T-cell (primary cell): ENCODE data around the gene MCOLN3. TPM values are rescaled to one million over a fixed set of nuclear protein-coding genes. Genes with fewer than 3 reads are reported as not detected.
"Not testable (repeated sequence)": the region's sequence is repeated elsewhere in the genome, so short reads cannot be mapped to it uniquely, and the experiment has no call there.

ENCODE experiments used
- ATAC-seq, 4 experiments: fragments of 200-7000 bp in 3 of 4; fragments of 150-1000 bp in 1 of 4; cut with Tn5 transposase; replicated peaks in 1 of 4; 1 replicate in 3 of 4; 2 replicates in 1 of 4; pipeline ENCODE4 v1.10.0; 2021; ENCODE audit warnings: moderate library complexity in 3 of 4, mild to moderate bottlenecking in 2 of 4, moderate number of reproducible peaks in 1 of 4
- CTCF ChIA-PET, 2 donors: fragments of 300-600 bp; sonication (Branson Sonifier 250); formaldehyde crosslinking; loops; one replicate each; lab custom pipeline; 2022; ENCODE audit warnings: antibody characterized with exemption in 2 of 2; lab: Charles Lee
- POLR2A ChIA-PET, 2 donors: fragments of 300-600 bp; sonication (Branson Sonifier 250); formaldehyde crosslinking; loops; one replicate each; lab custom pipeline; 2022; ENCODE audit warnings: antibody characterized with exemption in 2 of 2; lab: Charles Lee
- DNase-seq, 35 experiments: peaks; one replicate each; pipeline versions ENCODE4 v3.0.0 to v3.0.0-alpha.2; 2013 to 2023
- H3K27ac ChIP-seq: one replicate; pipeline ENCODE4 v1.5.1; 2013; ENCODE audit warnings: low read length
- H3K27me3 ChIP-seq, 2 experiments: replicated peaks in 1 of 2; 1 replicate in 1 of 2; 2 replicates in 1 of 2; pipeline versions ENCODE4 v1.6.1 to v1.7.0; 2013; ENCODE audit warnings: low read length in 1 of 2, mixed read lengths in 1 of 2; ENCODE audit not compliant: control insufficient read depth in 2 of 2, insufficient read depth in 2 of 2; ENCODE audit errors: extremely low read depth in 1 of 2
- H3K36me3 ChIP-seq, 2 donors: 1 replicate in 1 of 2; 2 replicates in 1 of 2; pipeline versions ENCODE4 v1.6.1 to v1.7.0; 2013; ENCODE audit warnings: low read length in 1 of 2; ENCODE audit not compliant: control insufficient read depth in 2 of 2, insufficient read depth in 1 of 2; ENCODE audit errors: extremely low read depth in 1 of 2
- H3K4me1 ChIP-seq, 2 experiments: 1 replicate in 1 of 2; 2 replicates in 1 of 2; pipeline versions ENCODE4 v1.6.1 to v1.7.0; 2013; ENCODE audit warnings: low read length in 2 of 2, mixed read lengths in 1 of 2; ENCODE audit not compliant: insufficient read depth in 2 of 2, control insufficient read depth in 1 of 2; ENCODE audit errors: extremely low read depth in 1 of 2
- H3K4me3 ChIP-seq, 2 donors: 1 replicate in 1 of 2; 2 replicates in 1 of 2; pipeline versions ENCODE4 v1.5.1 to v1.7.0; 2013; ENCODE audit warnings: mild to moderate bottlenecking in 2 of 2, low read length in 1 of 2, moderate library complexity in 1 of 2; ENCODE audit not compliant: control insufficient read depth in 1 of 2; ENCODE audit errors: extremely low read depth in 1 of 2
- H3K9me3 ChIP-seq: 2 replicates; pipeline ENCODE4 v1.7.0; 2013
- H3K27ac Mint-ChIP-seq, 2 donors: one replicate each; pipeline ENCODE4 v1.8.0; 2020 to 2021; ENCODE audit warnings: mild to moderate bottlenecking in 2 of 2, mixed read lengths in 2 of 2
- H3K27me3 Mint-ChIP-seq, 2 donors: one replicate each; pipeline ENCODE4 v1.8.0; 2021 to 2022; ENCODE audit warnings: mixed read lengths in 2 of 2
- H3K36me3 Mint-ChIP-seq: one replicate; pipeline ENCODE4 v1.8.0; 2021; ENCODE audit warnings: mixed read lengths
- H3K4me1 Mint-ChIP-seq, 3 donors: one replicate each; pipeline ENCODE4 v1.8.0; 2020 to 2022; ENCODE audit warnings: mixed read lengths in 3 of 3, mild to moderate bottlenecking in 1 of 3
- H3K4me3 Mint-ChIP-seq, 3 donors: one replicate each; pipeline ENCODE4 v1.8.0; 2020 to 2022; ENCODE audit warnings: mild to moderate bottlenecking in 3 of 3, mixed read lengths in 3 of 3, moderate library complexity in 3 of 3
- H3K9me3 Mint-ChIP-seq, 3 donors: one replicate each; pipeline ENCODE4 v1.8.0; 2020 to 2022; ENCODE audit warnings: mixed read lengths in 3 of 3
- WGBS: methylation state at CpG from one replicate; pipeline ENCODE4 v1.1.5; 2013; ENCODE audit warnings: missing lambda C conversion rate; ENCODE audit not compliant: insufficient coverage; 5-methylcytosine and 5-hydroxymethylcytosine counted together
- total RNA-seq, 35 experiments: library from RNA in 6 of 35; stranded (reverse) in 6 of 35; fragments of 120-200 nt in 1 of 35; gene quantifications; one replicate each; pipeline versions ENCODE4 v1.2.1 to v1.2.4 and lab custom pipeline; 2013 to 2026

The MCOLN3 gene
- total RNA-seq, 5 donors from 2014 or later (not counting 1 experiment from before 2014, with no cell fraction given): 2.1 to 7.2 (median 2.8) TPM

DNA sequence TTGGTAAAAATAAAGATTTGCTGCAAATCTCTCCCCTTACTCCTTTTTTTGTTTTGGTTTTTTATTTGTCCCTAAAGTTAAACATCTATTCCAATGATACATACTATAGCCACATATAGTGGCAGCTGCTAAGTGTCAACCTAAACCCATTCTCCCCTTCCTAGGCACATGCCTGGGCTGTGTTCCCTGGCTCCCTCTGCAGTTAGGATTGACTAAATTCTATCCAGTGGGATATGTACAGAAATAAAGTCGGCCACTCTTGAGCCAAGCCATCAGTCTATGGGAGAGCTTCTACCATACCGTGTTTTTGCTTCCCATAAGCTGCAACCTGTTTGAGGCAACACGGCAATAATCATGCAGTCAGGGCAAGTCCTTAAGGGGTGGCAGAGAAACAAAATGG is 23.6 kb downstream of the MCOLN3 start:
- Mint-ChIP-seq H3K27me3 (no peaks in the 10 kb centered on the region), H3K4me1 (peaks cover 10 to 11% (median 10%) of the 10 kb centered on the region in 3 donors), H3K9me3 (no peaks in the 10 kb centered on the region), H3K27ac (no peak overlapping the region), H3K4me3 (no peak overlapping the region), H3K36me3 (no peaks in the 10 kb centered on the region)
- CTCF ChIA-PET: interaction anchor here (0.9 to 2.6 kb wide), 3 partner anchors 80 to 881 kb away, joined by 7 to 14 read pairs (median 10); partner anchors contain the start of gene PRKACB (in 1 of the 2)
- Histone ChIP-seq H3K4me1 (peaks cover 0 to 3% of the 10 kb centered on the region in 2 experiments), H3K9me3 (no peaks in the 10 kb centered on the region), H3K27ac (no peak overlapping the region), H3K4me3 (no peak overlapping the region), H3K27me3 (no peaks in the 10 kb centered on the region), H3K36me3 (no peaks in the 10 kb centered on the region)
- DNase-seq (no peak), ATAC-seq (no peak)
- no CpG with 5 or more reads among the region's 3 CpGs for WGBS
- POLR2A ChIA-PET: interaction anchor here in 1 of 2 donors (0.6 kb wide), 1 partner anchor 207 kb away, joined by 3 read pairs; no protein-coding TSS in a partner anchor

DNA sequence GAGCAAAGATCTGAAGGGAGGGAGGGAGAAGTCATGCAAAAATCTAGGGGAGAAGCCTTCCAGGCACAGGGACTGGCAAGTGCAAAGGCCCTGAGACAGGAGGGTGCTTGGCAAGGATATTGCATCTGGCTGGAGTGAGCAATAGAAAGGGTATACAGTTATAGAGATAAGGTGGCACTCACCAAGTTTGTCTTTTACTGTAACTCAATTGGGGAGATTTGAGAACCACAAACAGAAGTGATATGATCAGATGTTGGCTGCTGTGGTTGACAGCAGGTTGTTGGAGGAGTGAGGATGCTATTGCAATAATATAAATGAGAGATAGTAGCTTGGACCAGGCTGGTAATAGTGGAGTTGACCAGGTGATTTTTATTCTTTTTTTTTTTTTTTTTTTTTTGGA is 25.6 kb downstream of the MCOLN3 start:
- peaks cover 0 to 3% of the 10 kb centered on the region in 2 experiments for H3K4me1 ChIP-seq
- Mint-ChIP-seq H3K27ac (no peak overlapping the region), H3K9me3 (no peaks in the 10 kb centered on the region), H3K36me3 (no peaks in the 10 kb centered on the region), H3K4me1 (peaks cover 8 to 10% (median 8%) of the 10 kb centered on the region in 3 donors), H3K4me3 (no peak overlapping the region), H3K27me3 (no peaks in the 10 kb centered on the region)
- DNase-seq (peak in 1 of 35 experiments; percentile 13), ATAC-seq (no peak)
- H3K9me3 ChIP-seq: no peaks in the 10 kb centered on the region
- POLR2A ChIA-PET: no interaction called here
- no peak overlapping the region for H3K4me3 ChIP-seq
- CTCF ChIA-PET: interaction anchor here (0.6 to 1.7 kb wide), 2 partner anchors 78 to 626 kb away, joined by 5 to 6 read pairs; no protein-coding TSS in a partner anchor
- H3K36me3 ChIP-seq: no peaks in the 10 kb centered on the region
- no peak overlapping the region for H3K27ac ChIP-seq
- no peaks in the 10 kb centered on the region for H3K27me3 ChIP-seq

DNA sequence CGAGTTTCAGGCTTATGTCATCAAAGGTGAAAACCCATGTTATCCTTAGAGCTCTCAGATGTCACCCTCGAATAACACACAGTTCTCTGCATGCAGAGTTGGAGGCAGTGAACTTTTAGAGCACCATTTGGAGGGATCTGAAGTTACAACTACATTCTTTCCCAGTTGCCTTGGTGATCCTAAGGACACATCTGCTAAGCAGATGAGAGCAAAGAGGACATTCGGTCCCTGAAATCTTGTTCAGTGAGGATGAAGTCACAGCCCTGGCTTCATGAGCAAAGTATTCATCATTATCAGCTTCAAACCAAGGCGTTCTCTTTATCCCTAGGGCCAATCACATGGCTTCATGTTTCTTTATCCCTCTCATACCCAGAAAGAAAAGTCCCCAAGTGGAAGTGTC is 28.3 kb downstream of the MCOLN3 start:
- Histone ChIP-seq H3K4me3 (no peak overlapping the region), H3K27ac (no peak overlapping the region), H3K27me3 (no peaks in the 10 kb centered on the region), H3K36me3 (no peaks in the 10 kb centered on the region), H3K4me1 (peaks cover 0 to 3% of the 10 kb centered on the region in 2 experiments), H3K9me3 (no peaks in the 10 kb centered on the region)
- H3K27ac Mint-ChIP-seq: no peak overlapping the region
- H3K27me3 Mint-ChIP-seq: peaks cover 3% of the 10 kb centered on the region in 2 donors
- CTCF ChIA-PET: interaction anchor here in 1 of 2 donors (1.0 to 1.5 kb wide), 2 partner anchors 75 to 876 kb away, joined by 3 to 5 read pairs; partner anchors contain the start of gene PRKACB
- DNase-seq (no peak), ATAC-seq (no peak)
- peaks cover 0 to 2% (median 0%) of the 10 kb centered on the region in 3 donors for H3K4me1 Mint-ChIP-seq
- no peak overlapping the region for H3K4me3 Mint-ChIP-seq
- WGBS: 95% methylated on average over 3 of the region's 4 CpGs
- no peaks in the 10 kb centered on the region for H3K9me3 Mint-ChIP-seq
- no peaks in the 10 kb centered on the region for H3K36me3 Mint-ChIP-seq
- POLR2A ChIA-PET: interaction anchor here in 1 of 2 donors (0.7 kb wide), 1 partner anchor 11 kb away, joined by 4 read pairs; no protein-coding TSS in a partner anchor

DNA sequence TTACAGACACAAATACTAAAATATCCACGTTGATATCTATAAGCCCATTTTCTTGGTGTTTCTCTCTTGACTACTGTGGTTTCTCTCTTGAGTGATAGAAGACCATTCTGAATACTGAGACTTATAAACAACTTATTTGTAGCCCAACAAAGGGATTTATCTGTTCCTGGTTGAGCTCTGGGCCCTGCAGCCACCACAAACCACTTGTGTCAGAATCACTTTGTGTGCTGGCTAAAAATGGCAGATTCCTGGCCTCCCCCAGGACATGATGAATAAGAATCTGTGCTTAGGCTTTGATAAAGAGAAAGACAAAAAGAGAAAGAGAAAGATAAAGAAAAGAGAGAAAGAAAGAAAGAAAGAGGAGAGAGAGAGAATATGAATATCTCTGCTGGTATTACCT is 32.5 kb downstream of the MCOLN3 start:
- Histone ChIP-seq H3K9me3 (no peaks in the 10 kb centered on the region), H3K27ac (no peak overlapping the region), H3K36me3 (no peaks in the 10 kb centered on the region), H3K27me3 (no peaks in the 10 kb centered on the region), H3K4me3 (no peak overlapping the region), H3K4me1 (no peaks in the 10 kb centered on the region)
- POLR2A ChIA-PET: no interaction called here
- DNase-seq: no peak
- ATAC-seq: no peak
- CTCF ChIA-PET: interaction anchor here in 1 of 2 donors (1.4 kb wide), 1 partner anchor 12 kb away, joined by 3 read pairs; no protein-coding TSS in a partner anchor
- no peaks in the 10 kb centered on the region for H3K9me3 Mint-ChIP-seq
- no peak overlapping the region for H3K27ac Mint-ChIP-seq
- H3K27me3 Mint-ChIP-seq: peaks cover 3 to 7% of the 10 kb centered on the region in 2 donors
- H3K4me1 Mint-ChIP-seq: peaks cover 0 to 8% (median 0%) of the 10 kb centered on the region in 3 donors
- WGBS: no CpG with 5 or more reads among the region's 1 CpG
- H3K36me3 Mint-ChIP-seq: peaks cover 3% of the 10 kb centered on the region
- H3K4me3 Mint-ChIP-seq: no peak overlapping the region

DNA sequence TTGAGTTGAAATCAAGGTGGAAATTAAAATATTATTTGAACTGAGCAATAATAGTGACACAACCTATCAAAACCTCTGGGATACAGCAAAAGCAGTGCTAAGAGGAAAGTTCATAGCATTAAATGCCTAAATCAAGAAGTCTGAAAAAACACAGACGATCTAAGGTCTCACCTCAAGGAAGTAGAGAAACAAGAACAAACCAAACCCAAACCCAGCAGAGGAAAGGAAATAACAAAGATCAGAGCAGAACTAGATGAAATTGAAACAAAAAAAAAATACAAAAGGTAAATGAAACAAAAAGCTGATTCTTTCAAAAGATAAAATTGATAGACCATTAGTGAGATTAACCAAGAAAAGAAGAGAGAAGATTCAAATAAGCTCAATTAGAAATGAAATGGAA is 42.7 kb downstream of the MCOLN3 start:
- CTCF ChIA-PET: interaction anchor here (0.6 to 1.3 kb wide), 3 partner anchors 22 to 238 kb away, joined by 3 to 4 read pairs (median 4); no protein-coding TSS in a partner anchor
- H3K27ac ChIP-seq: peak overlapping the region; percentile 12
- Mint-ChIP-seq H3K27me3 (peaks cover 17 to 21% of the 10 kb centered on the region in 2 donors), H3K9me3 (peaks cover 21 to 27% (median 24%) of the 10 kb centered on the region in 3 donors), H3K36me3 (peaks cover 21% of the 10 kb centered on the region), H3K27ac (peak overlapping the region; percentile 79 to 84), H3K4me1 (peaks cover 16 to 24% (median 17%) of the 10 kb centered on the region in 3 donors), H3K4me3 (peak overlapping the region in 1 of 3 donors; percentile 46)
- no CpG with 5 or more reads among the region's 1 CpG for WGBS
- POLR2A ChIA-PET, H3K4me3 ChIP-seq, H3K4me1 ChIP-seq, H3K27me3 ChIP-seq, H3K36me3 ChIP-seq, H3K9me3 ChIP-seq: not testable (repeated sequence)
- peak in 1 of 4 experiments; percentile 43 for ATAC-seq
- DNase-seq: peak in 1 of 35 experiments; percentile 9

DNA sequence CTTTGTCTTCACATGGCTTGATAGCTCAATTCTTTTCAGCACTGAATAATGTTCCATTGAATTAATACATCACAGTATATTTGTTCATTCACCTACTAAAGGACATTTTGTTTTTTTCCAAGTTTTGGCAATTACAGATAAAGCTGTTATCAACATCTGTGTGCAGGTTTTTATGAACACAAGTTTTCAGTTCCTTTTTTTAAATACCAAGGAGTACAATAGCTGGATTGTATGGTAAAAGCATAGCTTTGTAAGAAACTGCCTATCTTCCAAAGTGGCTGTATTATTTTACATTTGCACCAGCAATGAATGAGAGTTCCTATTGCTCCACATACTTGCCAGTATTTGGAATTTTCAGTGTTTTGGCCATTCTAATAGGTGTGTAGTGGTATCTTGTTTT is 46.6 kb downstream of the MCOLN3 start:
- Histone ChIP-seq H3K36me3 (no peaks in the 10 kb centered on the region), H3K27me3 (peaks cover 11 to 28% of the 10 kb centered on the region in 2 experiments), H3K9me3 (no peaks in the 10 kb centered on the region), H3K4me1 (peaks cover 10 to 26% of the 10 kb centered on the region in 2 experiments), H3K27ac (no peak overlapping the region), H3K4me3 (no peak overlapping the region)
- DNase-seq (no peak), ATAC-seq (no peak)
- H3K4me3 Mint-ChIP-seq: no peak overlapping the region
- peaks cover 30 to 44% (median 31%) of the 10 kb centered on the region in 3 donors for H3K4me1 Mint-ChIP-seq
- ChIA-PET CTCF (interaction anchor here (1.0 to 1.1 kb wide), 4 partner anchors 26 to 257 kb away, joined by 3 to 4 read pairs (median 4); partner anchors contain the start of gene C1orf52 (in 1 of the 2)), POLR2A (interaction anchor here in 1 of 2 donors (1.0 kb wide), 1 partner anchor 51 kb away, joined by 3 read pairs; no protein-coding TSS in a partner anchor)
- H3K36me3 Mint-ChIP-seq: peaks cover 12% of the 10 kb centered on the region
- peak overlapping the region in 1 of 2 donors; percentile 21 for H3K27ac Mint-ChIP-seq
- H3K27me3 Mint-ChIP-seq: peaks cover 30 to 35% of the 10 kb centered on the region in 2 donors
- peaks cover 10 to 16% (median 15%) of the 10 kb centered on the region in 3 donors for H3K9me3 Mint-ChIP-seq
